HEK293 (cell line): ENCODE results near the gene PKD2.

Experiments used
- CTCF ChIP-seq: fragments of 450-650 bp; formaldehyde crosslinking; IDR thresholded peaks from 2 replicates; pipeline ENCODE4 v1.5.1; 2016; ENCODE audit warnings: missing biosample characterization, missing genetic modification characterization
- REST ChIP-seq: fragments of 450-650 bp; formaldehyde crosslinking; IDR thresholded peaks from 2 replicates; pipeline ENCODE4 v1.5.1; 2016; ENCODE audit warnings: missing biosample characterization, missing genetic modification characterization
- TCF7L2 ChIP-seq: IDR thresholded peaks from 2 replicates; pipeline ENCODE4 v1.6.1; 2011; ENCODE audit warnings: low read depth, mild to moderate bottlenecking, inconsistent platforms, low read length, moderate library complexity, borderline replicate concordance
- ZNF791 ChIP-seq: fragments of 450-650 bp; formaldehyde crosslinking; IDR thresholded peaks from 2 replicates; pipeline ENCODE4 v1.5.1; 2016; ENCODE audit warnings: missing biosample characterization, missing genetic modification characterization
- ZNF837 ChIP-seq: fragments of 450-650 bp; formaldehyde crosslinking; IDR thresholded peaks from 2 replicates; pipeline ENCODE4 v1.5.1; 2016; ENCODE audit warnings: missing biosample characterization, missing genetic modification characterization
- ZNF843 ChIP-seq: fragments of 450-650 bp; formaldehyde crosslinking; IDR thresholded peaks from 2 replicates; pipeline ENCODE4 v1.5.1; 2016; ENCODE audit warnings: missing biosample characterization, missing genetic modification characterization

- TF ChIP-seq CTCF (tag by site-specific recombination): no peak
- TF ChIP-seq ZNF843: no peak
- no peak for TF ChIP-seq ZNF837 (tag by site-specific recombination)
- no peak for TF ChIP-seq ZNF791 (tag by site-specific recombination)
- TF ChIP-seq TCF7L2: no peak
- no peak for TF ChIP-seq REST (tag by site-specific recombination)
These were observed 5.2 kb downstream of the PKD2 start for GRCh38 chr4:88012647-88013046.
